NCI-H1436 (cell line): ENCODE data around the gene THOC5.
A peak's percentile ranks its signal among the peaks of the same experiment; 100 is the strongest.
"Not testable (repeated sequence)": the region's sequence is repeated elsewhere in the genome, so short reads cannot be mapped to it uniquely, and the experiment has no call there.

Experiments used
- DNase-seq: peaks from one replicate; lab custom pipeline; 2025; lab: John Stamatoyannopoulos, UW

Gene THOC5

DNA sequence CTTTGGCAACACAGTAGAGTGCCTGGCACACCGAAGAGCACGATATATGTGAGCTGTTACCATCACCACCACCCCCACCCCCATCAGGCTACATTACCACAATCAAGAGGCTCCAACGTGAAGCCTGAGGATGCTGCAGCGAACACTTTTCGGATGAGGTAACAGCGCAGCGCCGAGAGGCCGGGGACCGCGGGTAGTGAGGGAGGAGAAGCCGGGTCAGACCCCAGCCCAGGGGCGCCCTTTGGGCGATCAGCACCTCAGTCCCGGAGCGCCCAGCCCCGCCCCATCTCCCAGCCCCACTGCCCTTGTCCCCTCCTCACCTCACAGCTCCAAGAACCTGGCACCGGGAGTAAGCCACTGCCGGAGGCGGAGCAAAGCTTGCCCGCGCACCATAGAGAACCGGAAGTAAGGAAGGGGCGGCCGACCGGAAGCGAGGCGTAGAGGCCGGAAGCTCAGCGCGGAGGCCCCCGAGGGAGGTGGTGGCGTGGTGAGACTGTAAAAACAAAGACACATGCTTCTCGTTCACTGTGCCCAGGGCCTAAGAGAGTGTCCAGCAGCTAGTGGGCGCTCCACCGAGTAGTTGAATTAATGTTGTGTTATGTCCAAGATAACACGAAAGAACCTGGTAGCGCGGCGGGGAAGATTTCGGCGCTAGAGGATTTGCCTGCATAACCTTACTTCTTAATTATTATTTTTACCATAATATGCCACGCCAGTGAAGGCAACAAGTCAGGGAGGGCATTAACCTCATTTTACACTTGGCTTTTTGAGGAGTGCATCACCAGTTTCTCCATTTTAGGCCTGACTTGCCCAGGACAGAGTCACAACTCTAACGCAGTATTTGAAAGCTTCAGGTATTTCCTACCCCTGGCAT lies at the start of gene THOC5:
THOC5 (minus strand) TSS at position 407 of the 874 bp plus-strand sequence. CDS start 4,610 bp downstream, outside the sequence.
- peak; percentile 93 for DNase-seq

DNA sequence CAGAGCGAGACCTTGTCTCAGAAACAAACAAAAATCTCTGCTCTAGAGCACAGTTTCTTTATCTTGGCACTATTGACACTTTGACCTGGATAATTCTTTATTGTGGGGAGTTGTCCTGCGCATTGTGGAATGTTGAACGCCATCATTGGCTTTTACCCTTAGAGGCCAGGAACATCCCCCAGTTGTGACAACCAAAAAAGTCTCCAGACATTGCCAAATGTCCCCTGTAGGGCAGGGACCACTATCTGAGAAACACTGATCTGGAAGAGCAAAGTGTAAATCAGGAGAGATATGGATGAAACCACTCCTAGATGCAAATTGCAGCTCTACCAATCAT lies 45.1 kb upstream of the THOC5 start:
- DNase-seq: no peak

DNA sequence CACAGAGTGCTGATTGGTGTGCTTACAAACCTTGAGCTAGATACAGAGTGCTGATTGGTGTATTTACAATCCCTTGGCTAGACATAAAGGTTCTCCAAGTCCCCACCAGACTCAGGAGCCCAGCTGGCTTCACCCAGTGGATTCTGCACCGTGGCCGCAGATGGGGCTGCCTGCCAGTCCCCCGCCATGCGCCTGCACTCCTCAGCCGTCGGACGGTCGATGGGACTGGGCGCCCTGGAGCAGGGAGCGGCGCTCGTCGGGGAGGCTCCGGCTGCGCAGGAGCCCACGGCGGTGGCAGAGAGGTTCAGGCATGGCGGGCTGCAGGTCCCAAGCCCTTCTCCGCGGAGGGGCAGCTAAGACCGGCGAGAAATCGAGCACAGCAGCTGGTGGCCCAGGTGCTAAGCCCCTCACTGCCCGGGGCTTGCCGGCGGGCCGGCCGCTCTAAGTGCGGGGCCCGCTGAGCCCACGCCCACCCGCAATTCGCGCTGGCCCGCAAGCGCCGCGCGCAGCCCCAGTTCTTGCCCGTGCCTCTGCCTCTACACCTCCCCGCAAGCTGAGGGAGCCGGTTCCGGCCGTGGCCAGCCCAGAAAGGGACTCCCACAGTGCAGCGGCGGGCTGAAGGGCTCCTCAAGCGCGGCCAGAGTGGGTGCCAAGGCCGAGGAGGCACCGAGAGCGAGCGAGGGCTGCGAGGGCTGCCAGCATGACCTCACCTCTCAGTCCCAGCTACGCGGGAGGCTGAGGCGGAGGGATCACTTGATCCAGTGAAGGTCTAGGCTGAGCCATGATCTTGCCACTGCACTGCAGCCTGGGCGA lies 44.5 kb upstream of the THOC5 start:
- DNase-seq: not testable (repeated sequence)

DNA sequence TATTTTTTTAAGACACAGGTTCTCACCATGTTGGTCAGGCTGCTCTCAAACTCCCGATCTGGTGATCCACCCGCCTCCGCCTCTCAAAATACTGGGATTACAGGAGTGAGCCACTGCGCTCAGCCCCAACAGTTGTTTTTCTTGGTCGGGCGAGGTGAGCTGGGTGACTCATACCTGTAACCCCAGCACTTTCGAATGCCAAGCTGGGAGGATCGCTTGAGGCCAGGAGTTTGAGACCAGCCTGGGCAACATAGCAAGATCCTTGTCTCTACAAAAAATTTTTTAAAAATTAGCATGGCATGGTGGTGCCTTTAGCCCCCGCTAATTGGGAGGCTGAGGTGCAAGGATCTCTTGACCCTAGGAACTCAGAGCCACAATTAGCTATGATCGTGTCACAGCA lies 42.9 kb upstream of the THOC5 start:
- DNase-seq: no peak

DNA sequence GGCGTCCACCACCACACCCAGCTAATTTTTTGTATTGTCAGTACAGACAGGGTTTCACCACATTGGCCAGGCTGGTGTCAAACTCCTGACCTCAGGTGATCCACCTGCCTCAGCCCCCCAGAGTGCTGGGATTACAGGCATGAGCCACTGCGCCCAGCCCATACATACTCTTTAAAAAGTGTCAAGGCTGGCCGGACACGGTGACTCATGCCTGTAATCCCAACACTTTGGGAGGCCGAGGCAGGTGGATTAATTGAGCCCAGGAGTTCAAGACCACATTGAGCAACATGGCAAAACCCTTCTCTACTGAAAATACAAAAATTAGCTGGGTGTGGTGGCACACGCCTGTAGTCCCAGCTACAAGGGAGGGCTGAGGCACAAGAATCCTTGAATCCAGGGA lies 40.9 kb upstream of the THOC5 start:
- DNase-seq: not testable (repeated sequence)

DNA sequence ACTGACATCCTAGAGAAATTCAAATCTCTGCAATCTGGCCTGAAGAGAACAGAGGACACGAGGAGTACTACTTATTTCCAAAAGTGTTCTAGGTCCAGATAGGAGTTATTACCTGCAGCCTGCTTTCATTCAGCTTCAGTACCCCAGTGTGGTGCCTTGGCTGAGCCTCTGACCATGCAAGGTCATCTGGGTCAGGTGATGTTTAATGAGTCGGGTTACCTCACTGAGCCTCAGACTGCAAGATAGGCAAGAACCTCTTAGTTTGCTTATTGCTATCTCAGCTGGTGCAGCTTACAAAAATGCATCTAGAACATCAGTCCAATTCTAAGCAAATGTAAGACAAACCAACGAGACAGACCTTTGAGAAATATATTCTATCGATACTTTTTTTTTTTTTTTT lies 40.4 kb upstream of the THOC5 start:
- no peak for DNase-seq

DNA sequence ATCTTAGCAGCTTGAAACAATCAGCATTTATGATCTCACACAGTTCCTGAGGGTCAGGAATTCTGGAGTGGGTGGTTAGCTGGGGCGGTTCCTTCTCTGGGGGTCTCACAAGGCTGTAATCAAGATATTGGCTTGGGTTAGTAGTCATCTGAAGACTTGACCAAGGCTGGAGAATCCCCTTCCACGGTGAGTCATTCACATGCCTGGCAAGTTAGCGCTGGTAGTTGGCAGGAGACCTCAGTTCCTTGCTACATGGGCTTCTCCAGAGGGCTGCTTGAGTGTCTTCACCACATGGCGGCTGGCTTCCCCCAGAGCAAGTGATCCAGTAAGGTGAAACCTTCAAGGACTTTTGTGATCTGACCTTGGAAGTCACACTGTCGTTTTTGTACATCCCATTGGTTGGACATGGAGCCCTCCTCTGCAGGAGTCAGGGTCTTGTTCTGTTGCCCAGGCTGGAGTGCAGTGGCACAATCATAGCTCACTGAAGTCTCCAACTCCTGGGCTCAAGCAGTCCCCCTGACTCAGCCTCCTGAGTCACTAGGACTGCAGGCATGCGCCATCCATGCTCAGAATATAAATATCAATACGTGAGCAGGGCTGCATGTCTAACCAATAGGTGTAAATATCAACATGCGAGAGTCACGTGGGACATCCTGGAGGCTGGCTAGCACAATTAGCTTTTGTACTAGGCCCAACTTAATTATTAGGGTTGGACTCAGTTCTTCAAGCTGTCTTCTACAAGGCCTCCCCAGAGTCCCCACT lies 34.6 kb upstream of the THOC5 start:
- no peak for DNase-seq

DNA sequence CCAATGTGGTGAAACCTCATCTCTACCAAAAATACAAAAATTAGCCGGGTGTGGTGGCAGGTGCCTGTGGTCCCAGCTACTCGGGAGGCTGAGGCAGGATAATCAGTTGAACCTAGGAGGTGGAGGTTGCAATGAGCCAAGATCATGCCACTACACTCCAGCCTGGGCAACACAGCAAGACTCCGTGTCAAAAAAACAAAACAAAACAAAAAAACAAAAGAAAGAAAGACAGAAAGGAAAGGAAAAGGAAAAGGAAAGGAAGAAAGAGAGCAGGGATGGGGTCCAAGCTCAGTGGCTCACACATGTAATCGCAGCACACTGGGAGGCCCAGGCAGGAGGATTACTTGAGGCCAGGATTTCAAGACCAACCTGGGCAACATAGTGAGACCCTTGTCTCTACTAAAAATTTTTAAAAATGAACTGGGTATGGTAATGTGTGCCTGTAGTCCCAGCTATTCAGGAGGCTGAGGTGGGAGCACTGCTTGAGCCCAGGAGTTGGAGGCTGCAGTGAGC lies 32.7 kb upstream of the THOC5 start:
- DNase-seq: not testable (repeated sequence)

DNA sequence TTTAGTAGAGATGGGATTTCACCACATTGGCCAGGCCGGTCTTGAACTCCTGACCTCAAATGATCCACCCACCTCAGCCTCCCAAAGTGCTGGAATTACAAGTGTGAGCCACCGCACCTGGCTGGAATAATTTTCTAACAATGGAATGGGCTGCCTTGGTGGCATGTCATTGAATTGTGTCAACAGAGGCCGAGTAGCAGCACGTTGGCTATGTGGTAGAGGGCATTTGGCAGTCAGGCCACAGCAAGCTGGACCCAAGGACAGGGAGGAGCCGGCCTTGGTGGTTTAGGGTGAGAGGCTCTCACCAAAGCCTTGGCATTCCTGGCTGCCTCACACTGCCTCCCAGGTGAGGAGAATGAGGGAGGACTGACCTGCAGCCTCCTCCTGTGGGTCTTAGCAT lies 31.4 kb upstream of the THOC5 start:
- no peak for DNase-seq

DNA sequence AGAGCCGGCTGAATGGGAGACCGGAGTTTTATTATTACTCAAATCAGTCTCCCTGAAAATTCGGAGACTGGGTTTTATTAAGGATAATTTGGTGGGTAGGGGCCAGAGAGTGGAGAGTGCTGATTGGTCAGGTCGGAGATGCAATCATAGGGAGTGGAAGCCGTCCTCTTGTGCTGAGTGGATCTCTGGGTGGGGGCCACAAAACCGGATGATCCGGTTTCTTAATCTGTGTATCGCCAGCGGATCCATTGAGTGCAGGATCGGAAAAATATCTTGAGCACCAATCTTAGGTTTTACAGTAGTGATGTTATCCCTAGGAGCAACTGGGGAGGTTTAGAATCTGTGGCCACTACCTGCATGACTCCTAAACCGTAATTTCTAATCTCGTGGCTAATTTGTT lies 28.2 kb upstream of the THOC5 start:
- no peak for DNase-seq

DNA sequence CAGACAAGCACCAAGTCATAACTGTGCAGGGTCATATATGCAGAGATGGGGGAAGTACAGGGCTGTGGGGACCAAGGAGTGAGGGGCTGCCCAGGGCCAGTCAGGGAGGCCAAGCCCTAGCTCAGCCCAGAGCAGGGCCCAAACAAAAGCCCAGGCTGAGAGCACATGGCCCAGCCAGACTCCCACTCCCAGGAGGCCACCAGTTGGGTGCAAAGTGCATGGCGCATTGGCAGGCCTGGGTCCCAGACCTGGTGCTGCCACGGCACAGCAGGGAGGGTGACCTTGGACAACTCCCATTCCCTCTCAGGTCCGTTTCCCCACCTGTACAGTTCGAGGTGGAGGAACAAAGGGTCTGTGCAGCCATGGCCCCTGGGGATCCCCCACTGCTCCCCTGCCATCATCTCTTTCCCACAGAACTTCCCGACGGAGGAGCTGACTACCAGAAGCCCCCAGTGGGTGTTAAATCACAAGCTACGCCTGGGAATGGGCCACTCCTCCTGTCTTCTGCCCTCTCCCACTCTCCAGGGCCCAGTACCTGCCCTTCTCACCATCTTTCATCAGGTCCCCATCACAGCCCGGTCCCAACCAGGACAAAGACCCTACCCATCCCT lies 26.7 kb upstream of the THOC5 start:
- DNase-seq: no peak

DNA sequence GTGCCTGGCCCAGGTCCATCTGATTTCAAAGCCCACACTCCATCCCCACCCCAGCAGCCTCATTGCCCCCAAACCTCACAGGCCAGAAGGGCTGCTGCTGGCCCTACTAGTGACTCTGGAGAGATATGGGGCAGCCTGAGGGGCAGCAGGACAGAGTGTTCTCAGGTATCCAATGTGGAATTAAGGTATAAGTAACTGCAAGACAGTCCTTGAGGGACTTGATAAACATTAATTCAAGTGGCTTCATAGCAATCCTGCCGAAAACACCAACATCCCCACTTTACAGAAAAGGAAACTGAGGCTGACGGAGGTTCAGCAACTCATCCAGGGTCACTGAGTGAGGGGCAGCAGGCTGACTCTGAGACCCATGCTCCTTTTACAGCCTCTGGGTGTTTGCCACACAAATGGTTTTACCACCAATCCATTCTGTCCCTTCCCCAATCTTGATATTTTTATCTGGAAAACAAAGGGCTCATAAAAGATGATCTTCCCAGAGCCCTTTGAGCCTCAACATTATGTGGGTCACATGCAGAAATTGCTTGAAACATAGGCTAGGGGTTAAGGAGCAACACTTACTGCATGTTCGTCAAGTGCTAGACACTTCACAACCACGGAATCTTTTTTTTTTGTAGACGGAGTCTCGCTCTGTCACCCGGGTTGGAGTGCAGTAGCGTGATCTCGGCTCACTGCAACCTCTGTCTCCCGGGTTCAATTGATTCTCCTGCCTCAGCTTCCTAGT lies 25.1 kb upstream of the THOC5 start:
- no peak for DNase-seq

DNA sequence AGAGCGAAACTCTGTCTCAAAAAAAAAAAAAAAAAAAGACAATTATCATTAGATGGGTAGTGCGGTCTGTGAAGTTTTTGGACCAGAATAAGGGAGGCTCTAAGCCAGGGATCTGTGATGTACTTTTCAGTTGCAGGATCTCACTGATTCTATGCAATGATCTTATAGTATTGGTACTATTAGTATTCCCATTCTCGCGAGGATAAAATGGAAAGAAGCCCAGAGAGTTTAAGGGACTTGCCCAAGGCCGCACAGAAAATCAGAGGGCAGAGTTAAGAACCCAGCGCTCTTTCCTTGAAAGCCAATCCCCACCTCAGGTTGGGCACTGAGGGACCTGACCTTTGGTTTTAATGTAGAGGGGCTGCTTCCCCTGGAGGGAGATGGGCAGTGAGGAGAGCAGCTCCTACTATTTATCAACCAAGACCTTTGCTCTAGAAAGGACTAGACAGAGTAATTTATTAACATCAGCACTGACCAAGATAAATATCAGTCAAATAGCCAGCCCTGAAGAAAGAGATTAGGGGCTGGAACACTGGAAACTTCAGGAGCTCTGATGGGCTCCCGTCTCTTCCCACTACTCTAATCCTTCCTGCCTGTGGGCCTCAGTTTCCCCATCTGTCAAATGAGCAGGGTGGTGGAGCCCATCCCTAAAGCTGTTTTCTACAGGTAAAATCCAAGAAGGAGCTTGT lies 21.3 kb upstream of the THOC5 start:
- no peak for DNase-seq

DNA sequence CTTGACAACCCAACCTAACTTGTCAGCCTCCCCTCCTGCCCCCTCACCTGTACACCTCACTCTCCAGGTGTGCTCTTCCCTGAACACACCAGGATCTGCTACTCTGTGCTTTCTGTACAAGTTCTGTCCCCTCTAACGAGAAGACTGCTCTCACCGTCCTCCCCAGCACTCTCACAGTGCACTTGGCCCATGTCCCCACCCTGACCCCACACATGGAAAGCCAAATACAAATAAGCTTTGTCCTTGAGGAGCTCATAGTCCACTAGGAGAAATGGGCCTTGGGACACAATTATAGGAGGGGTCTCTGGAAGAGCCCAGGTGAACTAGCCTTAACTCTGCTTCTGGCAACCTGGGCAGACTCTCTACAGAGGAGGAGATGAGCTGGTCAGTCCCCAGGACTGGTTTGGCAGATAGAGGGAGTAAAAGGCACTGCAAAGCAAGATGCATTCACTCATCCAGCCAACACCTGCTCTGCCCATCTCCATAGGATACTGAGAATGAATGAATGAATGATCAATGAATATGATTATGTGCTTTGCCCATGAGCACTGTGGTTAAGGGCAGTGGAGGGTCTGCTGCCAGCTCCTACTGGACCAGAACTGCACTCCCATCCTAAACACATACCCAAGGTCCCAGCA lies 17.5 kb upstream of the THOC5 start:
- DNase-seq: no peak

DNA sequence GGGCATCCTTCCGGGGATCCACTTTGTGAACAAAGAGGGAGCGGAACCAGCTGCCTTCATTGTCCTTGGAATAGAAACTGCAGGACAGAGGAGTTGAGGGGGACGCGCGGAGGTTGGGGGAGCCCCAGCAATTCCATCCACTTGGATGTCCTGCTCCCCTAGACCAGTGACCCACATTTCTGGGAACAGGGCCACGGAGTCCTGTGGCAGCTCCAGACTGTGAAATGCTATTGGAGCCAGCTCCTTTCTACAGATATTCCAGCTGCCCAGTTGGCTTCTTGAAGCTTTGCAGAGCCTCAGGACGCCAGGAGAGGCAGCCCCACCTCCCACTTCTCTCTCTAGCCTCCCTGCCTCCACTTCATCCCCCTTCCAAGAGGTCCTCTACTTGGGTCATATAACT lies 16.9 kb upstream of the THOC5 start:
- DNase-seq: no peak

DNA sequence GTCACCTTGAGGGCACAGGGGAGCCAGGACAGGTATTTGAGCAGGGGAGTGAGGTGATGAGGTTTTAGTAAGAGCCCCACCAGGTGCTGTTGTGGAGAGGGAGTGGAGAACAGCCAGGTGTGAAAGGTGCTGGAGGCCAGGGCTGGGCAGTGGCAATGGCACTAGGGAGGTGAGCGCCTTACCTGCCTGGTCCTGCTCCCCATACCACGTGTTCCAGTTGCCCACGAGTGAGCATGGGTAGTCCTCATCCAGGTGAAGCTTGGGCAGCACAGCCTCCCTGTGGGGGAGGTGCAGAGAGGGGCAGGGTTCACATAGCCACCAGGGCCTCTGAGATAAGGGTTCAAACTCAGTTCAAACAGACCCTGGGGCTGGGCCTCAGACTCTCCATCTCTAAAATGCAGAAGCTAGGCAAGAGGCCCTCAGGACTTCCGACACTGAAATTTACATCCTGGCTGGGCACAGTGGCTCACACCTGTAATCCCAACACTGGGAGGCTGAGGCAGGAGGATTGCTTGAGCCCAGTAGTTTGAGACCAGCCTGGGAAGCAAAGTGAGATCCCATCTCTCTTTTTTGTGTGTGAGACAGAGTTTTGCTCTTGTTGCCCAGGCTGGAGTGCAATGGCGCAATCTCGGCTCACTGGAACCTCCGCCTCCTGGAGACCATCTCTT lies 15.6 kb upstream of the THOC5 start:
- DNase-seq: no peak

DNA sequence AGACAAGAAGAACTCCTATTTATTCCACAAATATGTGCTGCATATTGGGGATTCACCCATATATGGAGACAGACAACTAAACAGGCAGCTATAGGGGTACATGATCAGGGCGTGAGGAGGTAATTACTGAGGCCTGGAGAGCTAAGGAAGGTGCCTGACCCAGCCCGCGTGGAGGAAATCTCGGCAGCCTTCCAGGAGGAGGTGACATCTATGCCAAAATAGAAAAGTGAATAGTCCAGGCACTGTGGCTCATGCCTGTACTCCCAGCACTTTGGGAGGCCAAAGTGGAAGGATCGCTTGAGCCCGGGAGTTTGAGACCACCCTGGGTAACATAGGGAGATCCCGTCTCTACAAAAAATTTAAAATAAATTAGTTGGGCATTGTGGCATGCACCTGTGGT lies 13.8 kb upstream of the THOC5 start:
- DNase-seq: no peak

DNA sequence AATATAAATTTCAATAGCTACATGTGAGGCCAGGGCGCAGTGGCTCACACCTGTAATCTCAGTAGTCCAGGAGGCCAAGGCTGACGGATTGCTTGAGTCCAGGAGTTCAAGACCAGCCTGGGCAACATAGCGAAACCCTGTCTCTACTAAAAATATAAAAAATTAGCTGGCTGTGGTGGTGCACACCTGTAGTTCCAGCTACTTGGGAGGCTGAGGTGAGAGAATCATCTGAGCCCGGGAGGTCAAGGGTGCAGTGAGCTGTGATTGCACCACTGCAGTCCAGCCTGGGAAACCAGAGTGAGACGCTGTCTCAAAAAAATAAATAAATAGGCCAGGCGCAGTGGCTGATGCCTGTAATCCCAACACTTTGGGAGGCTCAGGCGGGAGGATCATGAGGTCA lies 13.0 kb upstream of the THOC5 start:
- not testable (repeated sequence) for DNase-seq

DNA sequence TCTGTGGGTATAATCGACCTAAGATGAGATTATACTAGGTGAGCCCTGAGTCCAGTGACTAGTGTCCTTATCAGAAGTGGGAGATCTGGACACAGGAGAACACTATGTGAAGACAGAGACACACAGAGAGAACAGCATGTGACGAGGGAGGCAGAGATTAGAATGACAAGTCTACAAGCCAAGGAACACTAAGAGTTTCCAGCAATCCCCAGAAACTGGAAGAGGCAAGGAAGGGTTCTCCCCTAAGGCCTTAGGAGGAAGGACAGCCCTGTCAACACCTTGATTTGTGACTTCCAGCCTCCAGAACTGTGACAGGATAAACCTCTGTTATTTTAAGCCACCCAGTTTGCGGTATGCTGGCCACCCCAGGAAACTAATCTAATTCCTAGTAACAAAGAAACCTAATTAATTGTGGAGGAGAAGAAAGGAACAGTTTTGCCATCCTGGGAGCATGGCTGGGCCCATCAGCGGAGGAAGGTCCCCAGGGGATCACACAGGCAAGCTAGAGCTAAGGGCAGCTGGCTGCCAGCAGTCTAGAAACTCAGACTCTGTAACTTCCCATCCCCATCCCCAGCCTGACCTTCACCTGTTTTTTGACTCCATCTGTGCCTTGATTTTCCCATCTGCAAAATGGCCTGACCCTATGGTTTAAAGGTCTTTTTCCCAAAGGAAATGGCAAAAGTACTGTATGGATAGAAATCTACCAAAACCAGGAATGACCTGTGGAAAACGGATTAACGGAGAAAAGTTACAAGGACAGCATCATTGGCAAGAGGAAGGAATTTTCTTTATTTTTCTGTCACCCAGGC lies 10.3 kb upstream of the THOC5 start:
- no peak for DNase-seq
